Mesenchymal stem cell (in vitro differentiated cells and primary cell): ENCODE results near the gene POTEM.
"Not testable (repeated sequence)": the region's sequence is repeated elsewhere in the genome, so short reads cannot be mapped to it uniquely, and the experiment has no call there.

ENCODE experiments used
- DNase-seq: peaks from one replicate; pipeline ENCODE4 v3.0.0-alpha.2; 2013
- H2AFZ ChIP-seq: one replicate; pipeline ENCODE4 v1.6.1; 2013; ENCODE audit warnings: low read depth, mild to moderate bottlenecking, control low read depth, inconsistent platforms, low read length, moderate library complexity
- H2AK5ac ChIP-seq: 2 replicates; pipeline ENCODE4 v1.6.1; 2013; ENCODE audit warnings: low read length, moderate library complexity, mild to moderate bottlenecking, inconsistent platforms; ENCODE audit not compliant: severe bottlenecking
- H2BK120ac ChIP-seq: one replicate; pipeline ENCODE4 v1.6.1; 2013; ENCODE audit warnings: low read depth, mild to moderate bottlenecking, inconsistent platforms, low read length, moderate library complexity
- H2BK12ac ChIP-seq, 2 experiments: one replicate each; pipeline ENCODE4 v1.6.1; 2013; ENCODE audit warnings: inconsistent platforms in 2 of 2, low read length in 2 of 2, mild to moderate bottlenecking in 2 of 2, moderate library complexity in 2 of 2, control low read depth in 1 of 2
- H2BK15ac ChIP-seq: one replicate; pipeline ENCODE4 v1.6.1; 2013; ENCODE audit warnings: mild to moderate bottlenecking, low read depth, inconsistent platforms; ENCODE audit not compliant: poor library complexity, severe bottlenecking
- H2BK5ac ChIP-seq: 2 replicates; pipeline ENCODE4 v1.6.1; 2013; ENCODE audit warnings: low read depth, mild to moderate bottlenecking, low read length, control low read depth, inconsistent platforms; ENCODE audit not compliant: poor library complexity, severe bottlenecking
- H3K14ac ChIP-seq, 2 experiments: one replicate each; pipeline ENCODE4 v1.6.1; 2013; ENCODE audit warnings: inconsistent platforms in 2 of 2, low read length in 2 of 2, control low read depth in 1 of 2, mild to moderate bottlenecking in 1 of 2, moderate library complexity in 1 of 2
- H3K18ac ChIP-seq, 2 experiments: one replicate each; pipeline ENCODE4 v1.6.1; 2013; ENCODE audit warnings: inconsistent platforms in 2 of 2, low read length in 2 of 2, control low read depth in 1 of 2, low read depth in 1 of 2, mild to moderate bottlenecking in 1 of 2
- H3K23ac ChIP-seq, 2 experiments: one replicate each; pipeline ENCODE4 v1.6.1; 2013; ENCODE audit warnings: inconsistent platforms in 2 of 2, low read length in 2 of 2, mild to moderate bottlenecking in 2 of 2, moderate library complexity in 2 of 2, control low read depth in 1 of 2
- H3K27ac ChIP-seq: 2 replicates; pipeline ENCODE4 v1.5.1; 2013; ENCODE audit warnings: mild to moderate bottlenecking, moderate library complexity, low read length, control low read depth, inconsistent platforms; ENCODE audit not compliant: poor library complexity, severe bottlenecking
- H3K27me3 ChIP-seq, 2 experiments: 2 replicates each; pipeline versions ENCODE4 v1.6.1 to v1.7.0; 2013; ENCODE audit warnings: low read length in 2 of 2, mild to moderate bottlenecking in 2 of 2, moderate library complexity in 2 of 2, control low read depth in 1 of 2, inconsistent platforms in 1 of 2; ENCODE audit not compliant: control insufficient read depth in 1 of 2, insufficient read depth in 1 of 2
- H3K36me3 ChIP-seq, 2 experiments: 2 replicates each; pipeline versions ENCODE4 v1.6.1 to v1.7.0; 2013; ENCODE audit warnings: low read length in 2 of 2, control low read depth in 1 of 2, inconsistent platforms in 1 of 2, low read depth in 1 of 2, mild to moderate bottlenecking in 1 of 2; ENCODE audit not compliant: insufficient read depth in 2 of 2, control insufficient read depth in 1 of 2
- H3K4ac ChIP-seq, 2 experiments: one replicate each; pipeline ENCODE4 v1.6.1; 2013; ENCODE audit warnings: inconsistent platforms in 2 of 2, low read length in 2 of 2, mild to moderate bottlenecking in 2 of 2, moderate library complexity in 2 of 2, control low read depth in 1 of 2, low read depth in 1 of 2
- H3K4me1 ChIP-seq: 2 replicates; pipeline ENCODE4 v1.6.1; 2013; ENCODE audit warnings: low read depth, low read length, control low read depth; ENCODE audit not compliant: control insufficient read depth, insufficient read depth
- H3K4me2 ChIP-seq: 2 replicates; pipeline ENCODE4 v1.6.1; 2013; ENCODE audit warnings: low read length, mild to moderate bottlenecking, inconsistent platforms; ENCODE audit not compliant: poor library complexity, severe bottlenecking
- H3K4me3 ChIP-seq, 2 experiments: 2 replicates each; pipeline versions ENCODE4 v1.5.1 to v1.7.0; 2013; ENCODE audit warnings: low read length in 2 of 2, mild to moderate bottlenecking in 2 of 2, control low read depth in 1 of 2, low read depth in 1 of 2; ENCODE audit not compliant: insufficient read depth in 1 of 2
- H3K79me1 ChIP-seq: replicated peaks from 2 replicates; pipeline ENCODE4 v1.6.1; 2013; ENCODE audit warnings: mild to moderate bottlenecking, control low read depth, low read length, inconsistent platforms; ENCODE audit not compliant: poor library complexity, severe bottlenecking
- H3K9ac ChIP-seq: 2 replicates; pipeline ENCODE4 v1.7.0; 2013; ENCODE audit warnings: mild to moderate bottlenecking, low read length, moderate library complexity
- H3K9me3 ChIP-seq: 2 replicates; pipeline ENCODE4 v1.7.0; 2013; ENCODE audit warnings: mild to moderate bottlenecking, low read length; ENCODE audit not compliant: control insufficient read depth
- H4K8ac ChIP-seq: one replicate; pipeline ENCODE4 v1.6.1; 2013; ENCODE audit warnings: inconsistent platforms, mild to moderate bottlenecking, low read length, moderate library complexity
- H4K91ac ChIP-seq: one replicate; pipeline ENCODE4 v1.6.1; 2013; ENCODE audit warnings: mild to moderate bottlenecking, low read length, inconsistent platforms
- WGBS: methylation state at CpG from one replicate; pipeline ENCODE4 v1.1.7; 2013; ENCODE audit warnings: mixed read lengths; 5-methylcytosine and 5-hydroxymethylcytosine counted together

POTEM gene

GRCh38 chr14:18964878-18965277 is 2.4 kb upstream of the POTEM start:
- not testable (repeated sequence) for H2AFZ ChIP-seq

GRCh38 chr14:19002566-19002965 is 35.3 kb downstream of the POTEM start:
- H2BK12ac ChIP-seq, H3K9ac ChIP-seq, H3K18ac ChIP-seq, H3K4me1 ChIP-seq, H3K23ac ChIP-seq, H3K4me3 ChIP-seq, H2BK15ac ChIP-seq, H2AFZ ChIP-seq, H3K27ac ChIP-seq, H3K4me2 ChIP-seq, H3K14ac ChIP-seq, H2BK120ac ChIP-seq, H4K91ac ChIP-seq, DNase-seq, H3K9me3 ChIP-seq, H3K27me3 ChIP-seq, H2BK5ac ChIP-seq, H3K79me1 ChIP-seq, H3K36me3 ChIP-seq, H2AK5ac ChIP-seq, H4K8ac ChIP-seq, H3K4ac ChIP-seq: not testable (repeated sequence)
- WGBS: no CpG with 5 or more reads among the region's 3 CpGs

More at GRCh38 chr14:18964878-18965277, 2.4 kb upstream of the POTEM start:
- H2BK12ac ChIP-seq, H3K4ac ChIP-seq, H3K27ac ChIP-seq, H3K4me3 ChIP-seq, H4K8ac ChIP-seq, H3K18ac ChIP-seq, H3K9me3 ChIP-seq, H2BK5ac ChIP-seq, H3K36me3 ChIP-seq, H3K79me1 ChIP-seq, H2BK120ac ChIP-seq, H3K4me1 ChIP-seq, H2AK5ac ChIP-seq, H4K91ac ChIP-seq, H3K4me2 ChIP-seq, H3K9ac ChIP-seq, H3K14ac ChIP-seq, H2BK15ac ChIP-seq, H3K23ac ChIP-seq, DNase-seq, H3K27me3 ChIP-seq: not testable (repeated sequence)
- WGBS: no CpG with 5 or more reads among the region's 5 CpGs

- H4K8ac ChIP-seq, H3K79me1 ChIP-seq, H2BK12ac ChIP-seq, H3K36me3 ChIP-seq, H3K9ac ChIP-seq, H3K4ac ChIP-seq, H3K23ac ChIP-seq, H2AK5ac ChIP-seq, H3K27ac ChIP-seq, H4K91ac ChIP-seq, H2AFZ ChIP-seq, H3K9me3 ChIP-seq, H3K14ac ChIP-seq, H3K27me3 ChIP-seq, DNase-seq, H2BK120ac ChIP-seq, H3K4me2 ChIP-seq, H3K4me1 ChIP-seq, H3K18ac ChIP-seq, H2BK5ac ChIP-seq, H2BK15ac ChIP-seq, H3K4me3 ChIP-seq: not testable (repeated sequence)
- WGBS: no CpG with 5 or more reads among the region's 9 CpGs
Measured at GRCh38 chr14:19006490-19006889, 39.3 kb downstream of the POTEM start.

GRCh38 chr14:19007678-19008077 is 40.4 kb downstream of the POTEM start:
- not testable (repeated sequence) for DNase-seq, H3K27ac ChIP-seq, H3K9me3 ChIP-seq, H3K4me1 ChIP-seq, H3K79me1 ChIP-seq, H3K4ac ChIP-seq, H3K9ac ChIP-seq, H2AK5ac ChIP-seq, H4K91ac ChIP-seq, H2BK15ac ChIP-seq, H3K14ac ChIP-seq, H2BK120ac ChIP-seq, H3K36me3 ChIP-seq, H4K8ac ChIP-seq, H3K4me3 ChIP-seq, H3K4me2 ChIP-seq, H2AFZ ChIP-seq, H3K27me3 ChIP-seq, H2BK5ac ChIP-seq, H3K23ac ChIP-seq, H2BK12ac ChIP-seq, H3K18ac ChIP-seq
- WGBS: no CpG with 5 or more reads among the region's 6 CpGs
